Measurements from ENCODE around the gene FAF1.

Gene FAF1

DNA sequence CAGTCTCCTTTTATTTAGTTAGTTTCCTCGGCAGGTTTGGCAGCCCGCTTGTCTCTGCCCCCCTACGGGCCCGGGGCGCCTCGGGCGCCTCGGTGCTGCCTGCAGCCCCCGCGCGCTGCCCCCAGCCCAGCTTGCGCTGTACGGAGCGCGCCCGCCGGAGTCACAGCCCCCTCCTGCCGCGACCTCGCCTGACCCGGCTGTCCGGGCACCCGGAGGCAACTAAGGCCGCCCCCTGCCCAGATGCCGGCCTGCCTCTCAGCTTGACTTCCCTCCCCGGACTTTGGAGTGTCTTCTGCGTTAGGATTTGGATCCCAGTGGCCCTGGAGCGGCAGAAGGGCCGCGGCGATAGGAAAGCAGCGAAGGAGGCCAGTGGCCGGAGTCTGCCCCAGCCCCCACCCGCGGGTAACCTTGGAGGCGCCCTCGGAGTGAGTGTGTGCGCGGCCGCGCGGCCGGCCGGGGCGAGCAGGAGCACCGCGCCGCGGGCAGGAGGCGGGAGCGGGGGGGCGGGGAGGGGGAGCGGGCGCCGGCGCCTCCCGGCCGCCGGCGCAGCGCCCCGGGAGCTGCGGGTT, 17.6 kb upstream of the FAF1 start:
- no peak for DNase-seq

DNA sequence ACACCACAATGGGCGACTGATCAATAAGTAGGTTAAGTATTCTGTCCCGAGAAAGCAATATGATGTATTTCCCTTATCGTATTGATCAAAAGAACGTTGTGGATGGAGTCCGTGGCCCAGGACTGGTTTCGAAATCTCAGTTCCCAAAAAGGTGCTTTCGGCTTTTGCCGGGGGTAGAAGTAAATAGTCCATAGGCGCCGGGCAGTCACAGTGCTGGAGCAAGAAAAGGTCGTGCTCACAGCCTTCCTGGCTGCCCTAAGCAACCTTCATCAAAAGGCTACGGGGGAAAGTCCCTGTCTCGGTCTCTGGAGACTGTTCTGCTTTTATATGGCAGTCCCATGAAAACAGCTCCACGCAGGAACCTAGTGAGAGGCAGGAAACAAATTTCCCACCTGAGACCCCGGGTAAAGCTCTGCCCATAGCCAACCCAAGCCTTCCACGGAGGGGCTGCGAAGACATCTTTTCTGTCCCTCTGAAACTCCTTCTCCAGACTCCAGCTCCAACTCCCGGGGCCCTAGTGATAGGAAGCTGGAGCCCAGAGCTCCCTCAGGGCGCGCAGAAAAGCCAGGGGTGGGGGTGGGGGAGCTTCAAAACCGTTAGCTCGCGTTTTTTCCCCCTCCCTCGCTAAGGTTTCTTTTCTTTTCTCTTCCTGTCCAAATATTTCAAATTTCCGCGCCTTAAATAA, 17.0 kb upstream of the FAF1 start:
- no peak for DNase-seq

DNA sequence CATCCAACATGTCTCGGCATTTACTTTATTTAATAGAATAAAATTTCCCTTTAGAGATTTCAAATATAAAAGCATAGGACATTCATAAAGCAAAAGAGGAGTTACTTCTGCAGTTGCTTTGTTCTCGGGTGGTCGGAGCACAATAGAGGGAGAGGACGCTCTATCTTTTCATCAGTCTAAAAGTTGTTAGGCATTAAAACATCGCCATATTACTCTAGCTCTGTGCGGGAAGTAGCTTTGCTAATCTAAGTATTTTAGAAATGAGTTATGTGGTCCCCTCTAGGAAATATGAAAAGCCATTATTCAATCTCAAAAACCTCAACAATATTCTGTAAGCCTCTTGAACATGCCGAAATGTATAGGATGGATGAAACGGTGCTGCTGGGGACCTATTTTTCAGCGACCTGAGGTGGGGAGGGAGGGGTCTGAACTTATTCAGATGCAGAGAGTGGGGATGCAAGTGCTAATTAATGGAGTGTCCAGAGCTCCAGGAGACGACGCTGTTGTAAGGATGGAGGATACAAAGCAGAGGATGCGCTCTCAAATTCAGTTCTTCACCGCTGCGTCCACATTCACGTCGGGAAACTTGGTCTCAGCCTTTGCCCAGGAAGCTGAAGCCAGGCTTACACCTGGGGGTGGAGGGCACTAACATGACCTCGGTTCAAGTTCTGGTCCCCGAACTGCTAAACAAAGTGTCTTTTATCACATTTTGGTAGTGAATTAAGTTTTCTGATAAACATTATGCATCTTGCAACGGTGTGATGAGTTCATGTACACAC, 16.2 kb upstream of the FAF1 start:
- no peak for DNase-seq

DNA sequence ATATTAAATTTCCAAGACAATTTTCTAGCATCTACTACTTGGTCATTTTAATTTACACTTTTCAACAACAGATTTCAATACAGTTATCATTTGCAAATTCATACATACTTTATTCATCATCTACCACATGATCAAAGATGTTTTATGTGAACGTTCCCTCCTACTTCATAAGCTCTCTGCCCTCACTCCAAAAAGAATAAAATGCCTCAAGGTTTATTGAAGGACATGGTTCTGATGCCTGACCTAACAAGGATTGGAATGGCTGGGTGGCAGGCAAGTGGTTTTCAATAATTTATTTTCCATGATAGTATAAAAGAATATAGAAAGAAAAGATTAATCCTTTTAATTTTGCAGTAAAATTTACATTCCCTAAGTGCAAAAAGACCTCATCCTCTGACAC, 15.4 kb upstream of the FAF1 start:
- no peak for DNase-seq

DNA sequence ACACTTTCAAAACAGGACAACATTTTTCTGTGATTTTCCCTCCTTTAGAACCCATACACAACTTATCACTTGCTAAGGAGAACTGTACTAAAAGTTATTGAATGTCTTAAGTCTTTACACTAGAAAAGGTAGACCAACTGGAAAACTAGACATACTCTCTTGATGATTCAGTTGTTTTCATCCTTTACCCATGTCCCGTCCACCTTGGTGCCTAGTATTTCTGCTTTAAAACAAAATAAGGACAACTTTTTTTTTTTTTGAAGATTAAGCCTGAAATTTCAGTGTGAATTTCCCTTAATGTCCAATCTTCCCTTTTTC, 14.5 kb upstream of the FAF1 start:
- DNase-seq: no peak

DNA sequence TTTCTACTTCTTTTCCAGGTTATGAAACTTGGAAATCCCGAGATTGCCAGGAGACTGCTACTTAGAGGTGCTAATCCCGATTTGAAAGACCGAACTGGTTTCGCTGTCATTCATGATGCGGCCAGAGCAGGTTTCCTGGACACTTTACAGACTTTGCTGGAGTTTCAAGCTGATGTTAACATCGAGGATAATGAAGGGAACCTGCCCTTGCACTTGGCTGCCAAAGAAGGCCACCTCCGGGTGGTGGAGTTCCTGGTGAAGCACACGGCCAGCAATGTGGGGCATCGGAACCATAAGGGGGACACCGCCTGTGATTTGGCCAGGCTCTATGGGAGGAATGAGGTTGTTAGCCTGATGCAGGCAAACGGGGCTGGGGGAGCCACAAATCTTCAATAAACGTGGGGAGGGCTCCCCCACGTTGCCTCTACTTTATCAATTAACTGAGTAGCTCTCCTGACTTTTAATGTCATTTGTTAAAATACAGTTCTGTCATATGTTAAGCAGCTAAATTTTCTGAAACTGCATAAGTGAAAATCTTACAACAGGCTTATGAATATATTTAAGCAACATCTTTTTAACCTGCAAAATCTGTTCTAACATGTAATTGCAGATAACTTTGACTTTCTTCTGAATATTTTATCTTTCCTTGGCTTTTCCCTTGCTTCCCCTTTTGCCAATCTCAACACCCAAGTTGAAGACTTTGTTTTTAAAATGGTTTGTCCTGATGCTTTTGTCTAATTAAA, 14.0 kb upstream of the FAF1 start:
- DNase-seq: no peak

DNA sequence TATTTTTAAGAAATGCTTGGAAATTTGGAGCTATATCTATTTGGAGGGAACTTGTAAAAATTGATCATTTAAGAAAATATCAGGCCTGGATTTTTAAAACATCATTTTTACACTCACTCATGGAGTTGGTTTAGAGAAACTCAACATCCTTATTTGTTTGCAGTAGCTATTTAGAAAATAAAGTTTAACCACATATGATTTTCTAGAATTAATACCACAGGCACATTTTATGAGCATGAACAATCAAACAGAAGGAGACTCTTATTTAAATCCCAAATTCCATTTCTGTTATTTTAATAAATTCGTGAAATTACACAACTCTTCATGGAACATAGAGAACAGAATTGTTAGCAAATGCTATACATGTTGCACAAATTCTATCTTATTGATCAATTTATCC, 13.2 kb upstream of the FAF1 start:
- DNase-seq: no peak

DNA sequence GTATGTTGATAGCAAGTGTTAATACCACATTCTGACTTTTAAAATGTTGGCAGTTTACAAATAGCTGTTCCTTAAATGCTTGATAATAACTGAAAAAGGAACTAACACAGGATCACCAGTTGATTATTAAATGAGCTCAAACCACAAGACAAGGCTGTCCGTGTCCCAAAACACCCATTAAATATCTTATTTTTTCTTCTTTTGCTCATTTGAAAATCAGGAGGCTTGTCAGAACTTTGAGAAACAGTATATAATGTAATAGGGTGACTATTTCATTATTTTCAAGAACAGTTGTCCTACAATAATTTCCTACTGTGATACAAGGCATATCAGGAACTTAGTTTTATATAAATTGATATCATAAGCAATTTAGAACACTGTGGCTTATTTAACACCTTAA, 12.7 kb upstream of the FAF1 start:
- no peak for DNase-seq

DNA sequence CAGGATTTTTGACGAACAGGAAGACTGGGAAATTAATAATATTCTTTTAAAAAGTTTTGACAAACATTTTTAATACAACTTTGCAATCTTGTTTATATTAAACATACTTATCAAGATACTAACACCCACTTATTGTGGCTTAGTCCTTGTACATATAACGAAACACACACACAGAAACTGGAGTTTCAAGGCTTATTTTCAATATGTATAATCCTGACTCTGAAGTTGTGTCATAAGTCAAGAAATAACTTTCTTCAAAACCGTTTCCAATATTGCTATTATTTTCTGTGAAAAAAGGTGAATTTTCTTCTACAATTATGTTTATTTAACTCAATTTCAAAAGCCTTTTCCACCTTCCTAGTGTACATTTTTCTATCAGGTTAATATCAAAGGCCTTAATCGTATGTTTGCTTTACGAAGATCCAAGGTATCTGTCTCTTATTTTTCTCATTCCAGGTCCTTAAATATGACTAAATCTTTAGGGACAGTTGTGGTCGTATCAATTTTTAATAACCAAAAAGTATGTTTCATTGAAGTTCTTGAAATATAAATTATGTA, 11.8 kb upstream of the FAF1 start:
- no peak for DNase-seq

DNA sequence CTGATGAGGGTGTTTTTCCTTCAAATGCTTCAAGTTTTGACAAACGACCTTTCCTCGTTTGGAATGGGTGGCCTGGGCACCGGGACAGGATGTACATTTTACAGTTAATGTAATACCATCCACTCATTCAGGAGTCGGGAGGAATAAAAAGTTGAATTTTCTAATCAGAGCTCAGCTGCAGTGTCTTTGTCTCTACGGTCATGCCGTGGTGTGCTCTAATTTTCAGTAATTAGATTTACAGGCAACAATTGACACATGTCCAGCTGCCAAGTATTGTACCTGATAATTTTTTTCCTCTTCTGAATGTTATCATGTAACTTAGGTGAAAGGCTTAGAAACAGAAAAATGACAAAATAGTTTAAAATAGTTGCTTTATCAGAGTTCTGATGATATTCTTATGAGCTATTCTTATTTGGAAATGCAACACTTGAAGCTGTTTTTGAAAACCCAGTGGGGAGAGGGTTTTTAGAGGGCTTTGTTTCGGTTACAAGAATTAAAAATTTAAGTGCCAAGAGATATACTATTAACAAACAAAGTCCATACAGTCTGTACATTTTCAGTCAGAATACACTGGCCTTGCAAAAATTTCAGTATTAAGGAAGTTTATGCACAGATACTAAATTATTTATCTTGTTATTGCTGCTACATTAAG, 11.0 kb upstream of the FAF1 start:
- no peak for DNase-seq

DNA sequence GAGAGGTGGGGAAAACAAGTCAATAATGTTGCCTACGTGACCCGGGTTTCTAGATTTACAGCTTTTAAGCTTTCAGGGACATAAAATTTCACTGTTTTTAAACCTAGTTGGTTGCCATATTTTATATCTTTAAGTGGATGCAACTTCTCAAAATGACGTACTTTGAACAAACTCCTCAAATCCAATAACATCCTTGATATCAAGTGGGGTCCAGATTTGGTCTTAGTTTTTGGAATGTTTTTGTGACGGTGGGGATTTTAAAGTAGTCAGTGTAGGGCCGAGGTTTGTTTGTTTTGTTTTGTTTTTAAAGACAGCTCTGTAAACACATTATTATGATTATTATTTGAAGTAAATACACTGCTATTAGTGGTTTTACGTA, 10.4 kb upstream of the FAF1 start:
- DNase-seq: no peak

DNA sequence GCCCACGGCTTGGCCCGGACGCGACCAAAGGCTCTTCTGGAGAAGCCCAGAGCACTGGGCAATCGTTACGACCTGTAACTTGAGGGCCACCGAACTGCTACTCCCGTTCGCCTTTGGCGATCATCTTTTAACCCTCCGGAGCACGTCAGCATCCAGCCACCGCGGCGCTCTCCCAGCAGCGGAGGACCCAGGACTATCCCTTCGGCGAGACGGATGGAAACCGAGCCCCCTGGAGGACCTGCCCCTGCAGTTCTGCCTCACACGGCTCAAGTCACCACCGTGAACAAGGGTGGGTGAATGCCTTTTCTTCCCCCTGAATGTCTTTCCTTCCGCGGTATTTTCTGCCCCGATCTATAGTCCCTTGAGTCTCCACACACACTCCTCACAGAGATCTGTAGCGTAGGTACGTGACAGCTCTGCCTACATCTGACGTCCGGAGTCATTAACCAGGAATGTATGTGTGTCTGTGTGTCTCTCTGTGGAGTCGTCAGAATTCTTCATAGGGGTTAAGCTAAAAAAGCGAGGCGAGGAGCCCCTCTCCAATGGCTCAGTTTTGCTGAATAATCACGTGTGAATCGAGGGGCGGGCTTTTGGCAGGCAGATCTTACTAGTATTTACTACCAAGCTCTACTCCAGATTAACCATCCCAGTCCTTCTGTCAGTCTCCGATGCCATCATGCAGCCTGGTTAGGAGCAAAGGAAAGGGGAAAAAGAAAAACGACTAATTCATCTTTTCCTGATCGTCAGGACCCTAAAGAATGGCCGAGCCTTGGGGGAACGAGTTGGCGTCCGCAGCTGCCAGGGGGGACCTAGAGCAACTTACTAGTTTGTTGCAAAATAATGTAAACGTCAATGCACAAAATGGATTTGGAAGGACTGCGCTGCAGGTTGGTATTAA, 9.8 kb upstream of the FAF1 start, which contains the start of gene CDKN2C:
CDKN2C (plus strand) TSS at position 635 of the 898 bp plus-strand sequence; CDS start at position 759, 124 bp downstream.
- DNase-seq: peak; percentile 47

DNA sequence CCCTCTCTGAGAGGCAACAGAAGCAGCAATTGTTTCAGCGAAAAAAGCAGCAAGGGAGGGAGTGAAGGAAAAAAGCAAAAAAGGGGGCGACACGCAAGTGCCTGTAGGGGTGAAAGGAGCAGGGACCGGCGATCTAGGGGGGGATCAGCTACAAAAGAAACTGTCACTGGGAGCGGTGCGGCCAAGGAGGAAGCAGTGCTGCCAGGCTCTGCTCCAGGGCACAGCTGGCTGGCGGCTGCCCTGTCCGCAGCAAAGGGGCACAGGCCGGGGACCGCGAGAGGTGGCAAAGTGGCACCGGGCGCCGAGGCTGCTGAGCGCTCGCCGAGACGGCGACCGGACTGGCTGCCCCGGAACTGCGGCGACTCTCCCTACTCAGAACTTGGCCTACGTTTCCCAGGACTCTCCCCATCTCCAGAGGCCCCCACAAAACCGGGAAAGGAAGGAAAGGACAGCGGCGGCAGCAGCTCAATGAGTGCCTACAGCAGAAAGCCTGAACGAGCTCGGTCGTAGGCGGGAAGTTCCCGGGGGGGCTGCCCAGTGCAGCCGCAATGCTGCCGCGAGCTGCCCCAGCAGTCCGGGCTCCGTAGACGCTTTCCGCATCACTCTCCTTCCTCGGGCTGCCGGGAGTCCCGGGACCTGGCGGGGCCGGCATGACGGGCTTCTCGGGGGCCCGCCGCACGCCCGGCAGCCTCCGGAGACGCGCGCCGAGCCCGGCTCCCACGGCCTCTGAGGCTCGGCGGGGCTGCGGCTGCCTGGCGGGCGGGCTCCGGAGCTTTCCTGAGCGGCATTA, 8.9 kb upstream of the FAF1 start:
- DNase-seq: peak; percentile 38

DNA sequence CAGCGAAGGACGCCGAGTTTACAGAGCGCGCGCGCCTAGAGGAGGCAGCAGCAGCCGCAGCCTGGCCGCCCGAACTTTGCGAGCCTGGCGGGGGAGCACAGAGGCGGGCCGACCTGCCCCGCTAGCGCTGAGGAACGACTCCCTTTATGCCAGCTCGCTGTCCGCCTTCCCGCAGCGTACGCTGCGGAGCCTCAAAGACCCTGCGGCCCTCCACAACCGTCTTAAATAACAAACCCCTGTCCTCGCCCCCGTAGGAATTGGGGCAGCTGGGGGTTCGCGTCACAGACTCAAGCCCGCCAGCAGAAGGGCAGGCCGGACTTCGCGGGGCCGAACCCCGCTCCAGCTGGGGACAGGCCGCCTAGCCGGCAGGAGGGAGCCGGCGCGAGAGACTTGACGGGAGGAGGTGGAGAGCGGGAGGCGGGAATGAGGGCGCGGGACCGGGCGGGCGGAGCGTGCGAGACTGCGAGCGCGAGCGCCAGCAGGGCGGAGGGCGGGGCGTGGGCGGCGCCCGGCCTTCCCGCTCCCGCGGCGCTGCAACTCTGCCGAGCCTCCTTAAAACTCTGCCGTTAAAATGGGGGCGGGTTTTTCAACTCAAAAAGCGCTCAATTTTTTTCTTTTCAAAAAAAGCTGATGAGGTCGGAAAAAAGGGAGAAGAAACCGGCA, 8.2 kb upstream of the FAF1 start:
- peak; percentile 86 for DNase-seq

DNA sequence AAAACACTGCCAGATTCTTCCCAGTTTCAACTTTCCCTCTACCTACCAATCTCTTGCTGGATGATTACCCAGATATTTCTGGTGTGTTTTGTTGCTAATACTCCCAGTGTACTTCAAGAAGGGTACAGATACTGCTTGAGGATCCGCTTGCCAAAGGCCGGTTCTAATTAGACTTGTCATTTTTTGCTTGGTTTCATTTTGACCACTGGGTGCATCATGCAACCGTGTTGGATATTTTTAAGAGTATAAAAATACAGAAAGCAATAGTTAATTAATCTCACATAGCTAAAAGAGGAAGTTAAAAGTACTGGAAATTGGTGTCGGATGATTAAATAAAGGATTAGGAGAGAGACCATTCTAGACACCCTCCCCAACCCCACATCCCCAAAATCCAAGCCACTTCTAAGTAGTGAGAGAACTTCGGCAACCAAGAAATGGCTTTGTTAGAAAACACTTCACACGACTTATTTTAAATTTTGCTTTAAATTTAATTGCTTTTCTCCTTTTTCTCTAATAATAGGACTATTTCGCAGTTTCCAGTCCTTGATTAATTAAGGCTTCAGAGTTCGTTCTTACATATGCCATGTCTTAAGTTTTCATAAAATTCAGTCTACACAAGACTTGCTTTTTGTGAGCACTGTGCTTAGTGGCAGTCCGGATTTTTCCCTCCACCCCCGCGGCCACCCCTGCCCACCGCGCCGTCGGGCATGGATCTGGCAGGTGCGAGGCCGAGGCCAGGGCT, 7.5 kb upstream of the FAF1 start:
- DNase-seq: peak; percentile 39

DNA sequence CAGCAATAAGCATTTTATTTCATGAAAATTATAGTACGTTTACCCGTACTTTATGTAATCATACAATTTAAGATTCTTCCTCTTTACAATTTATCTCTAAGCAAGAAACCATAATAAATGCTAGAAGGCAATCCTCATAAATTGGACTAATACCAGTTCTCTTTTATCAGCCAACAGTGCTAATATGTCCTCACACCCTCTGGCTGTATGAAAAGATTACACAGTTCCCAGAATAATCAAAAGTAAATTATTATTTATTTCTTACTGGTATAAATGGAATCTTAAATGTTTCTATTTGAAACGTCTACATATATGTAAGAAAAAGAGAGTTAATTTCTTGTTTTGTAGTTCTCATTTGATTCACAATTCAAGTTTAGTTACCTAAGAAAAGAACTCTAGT, 6.9 kb upstream of the FAF1 start:
- DNase-seq: no peak

DNA sequence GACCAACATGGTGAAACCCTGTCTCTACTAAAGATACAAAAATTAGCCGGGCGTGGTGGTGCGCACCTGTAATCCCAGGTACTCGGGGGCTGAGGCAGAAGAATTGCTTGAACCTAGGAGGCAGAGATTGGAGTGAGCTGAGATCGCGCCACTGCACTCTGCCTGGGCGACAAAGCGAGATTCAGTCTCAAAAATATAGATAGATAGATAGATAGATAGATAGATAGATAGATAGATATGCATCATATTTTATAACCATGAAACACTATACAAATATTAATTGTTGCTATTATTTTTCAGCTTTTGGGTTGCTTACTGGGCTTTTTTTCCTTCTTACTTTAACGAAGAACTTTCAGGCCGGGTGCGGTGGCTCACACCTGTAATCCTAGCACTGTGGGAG, 4.8 kb upstream of the FAF1 start:
- no peak for DNase-seq

DNA sequence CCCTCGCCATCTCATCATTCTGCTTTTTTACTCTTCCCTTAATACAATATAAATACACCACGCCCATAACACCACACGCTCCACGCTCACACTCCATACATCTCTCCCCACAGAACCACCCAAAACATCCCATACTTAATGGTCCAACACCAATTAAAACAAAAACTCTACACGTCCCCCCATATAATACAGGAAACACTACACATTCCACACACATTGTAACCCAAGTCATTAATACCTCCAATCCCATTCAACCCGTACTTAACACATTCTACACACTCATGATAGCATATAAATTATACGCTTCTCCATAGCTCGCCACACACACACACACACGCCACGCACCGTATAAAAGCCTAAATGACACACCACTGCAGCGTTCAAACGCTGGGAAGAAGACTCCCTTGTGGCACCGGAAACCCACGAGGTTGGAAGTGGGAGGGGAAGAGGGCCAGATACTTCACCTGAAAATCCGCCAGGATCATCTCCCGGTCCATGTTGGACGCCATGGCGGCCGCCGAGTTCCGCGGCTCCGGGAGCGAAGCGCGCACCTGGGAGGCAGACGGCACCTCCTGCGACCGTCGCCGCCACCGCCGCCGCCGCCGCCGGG, 659 bp downstream of the FAF1 start:
- DNase-seq: peak; percentile 11

DNA sequence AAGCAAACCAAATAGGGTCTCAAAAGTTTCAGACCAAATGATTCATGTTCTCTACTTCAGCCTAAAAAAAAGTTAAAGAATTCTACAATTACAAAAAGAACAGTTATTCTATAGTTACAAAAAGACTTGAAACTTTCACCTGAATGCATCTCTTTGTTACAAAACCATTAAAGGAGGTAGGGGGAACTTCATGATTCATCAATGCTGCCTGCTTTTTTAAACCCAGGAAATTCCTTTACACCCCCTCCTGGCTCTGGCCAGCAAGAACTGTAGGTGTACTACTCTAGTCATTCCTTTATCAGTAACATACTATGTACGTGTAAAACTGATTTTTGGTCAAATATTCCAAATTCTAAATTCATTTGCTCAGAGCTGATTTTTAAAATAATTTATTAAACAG, 5.0 kb downstream of the FAF1 start:
- no peak for DNase-seq

Measured in MV-4-11 (cell line).